Putamen (tissue), 1 donor: ENCODE measurements around the gene KDM4E.
"Not testable (repeated sequence)": the region's sequence is repeated elsewhere in the genome, so short reads cannot be mapped to it uniquely, and the experiment has no call there.

Experiments
- DNase-seq: peaks from one replicate; pipeline ENCODE4 v3.0.0-alpha.2; 2016; ENCODE audit warnings: low spot score

The KDM4E gene

DNA sequence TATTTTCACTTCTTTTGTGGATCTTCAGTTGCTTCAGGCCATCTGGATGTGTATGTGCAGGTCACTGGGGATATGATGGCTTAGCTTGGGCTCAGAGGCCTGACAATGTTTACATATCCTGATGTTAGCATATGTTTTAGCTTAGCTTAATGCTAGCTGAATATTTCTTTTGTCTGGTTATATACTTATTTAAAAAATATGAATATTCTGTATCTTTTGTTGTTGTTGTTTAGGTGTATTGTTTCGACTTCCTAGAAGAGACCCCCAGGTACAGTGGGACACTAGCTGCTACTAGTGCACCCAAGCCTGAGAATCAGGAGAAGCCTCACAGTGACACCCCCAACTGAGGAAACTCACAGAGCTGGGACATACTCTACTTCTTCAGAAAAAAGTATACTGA is at the start of gene KDM4E:
KDM4E (plus strand) TSS at position 301 of the 400 bp plus-strand sequence. CDS start 300 bp downstream, outside the sequence.
- no peak for DNase-seq

DNA sequence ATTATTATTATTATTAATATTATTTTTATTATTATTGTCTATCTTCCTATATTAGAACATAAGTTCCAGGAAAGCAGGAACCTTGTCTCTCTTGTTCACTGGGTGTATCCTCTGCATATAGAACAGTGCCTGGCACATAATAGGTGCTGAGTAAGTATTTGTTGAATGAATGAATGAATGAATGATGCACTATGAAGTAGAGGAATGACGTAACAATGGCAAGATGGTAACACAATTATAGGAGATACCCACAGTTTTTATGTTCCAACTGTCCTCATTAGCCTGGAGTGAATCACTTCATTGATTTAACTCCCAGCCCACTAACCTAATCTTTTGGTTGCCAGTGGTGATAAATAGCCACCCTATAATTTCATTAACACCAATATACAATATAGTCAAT is 49.5 kb upstream of the KDM4E start:
- no peak for DNase-seq

DNA sequence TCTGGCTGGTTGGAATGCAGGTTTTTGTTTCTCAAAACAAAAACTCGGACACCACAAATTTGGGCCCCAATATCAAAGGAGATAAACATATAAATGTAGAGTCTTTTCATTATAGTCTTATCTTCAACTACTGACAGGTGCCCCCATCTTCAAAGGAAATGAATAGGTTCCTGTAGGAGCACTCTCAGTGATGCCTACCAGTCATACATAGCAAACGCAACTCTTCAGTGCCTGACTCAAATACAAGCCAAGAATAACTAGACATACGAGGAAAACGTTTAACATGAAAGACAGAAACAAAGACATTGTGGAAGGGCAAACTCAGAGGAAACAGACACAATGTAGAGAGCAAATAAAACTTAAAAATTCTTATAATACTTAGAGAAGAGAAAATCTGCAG is 37.7 kb upstream of the KDM4E start:
- DNase-seq, result no peak

DNA sequence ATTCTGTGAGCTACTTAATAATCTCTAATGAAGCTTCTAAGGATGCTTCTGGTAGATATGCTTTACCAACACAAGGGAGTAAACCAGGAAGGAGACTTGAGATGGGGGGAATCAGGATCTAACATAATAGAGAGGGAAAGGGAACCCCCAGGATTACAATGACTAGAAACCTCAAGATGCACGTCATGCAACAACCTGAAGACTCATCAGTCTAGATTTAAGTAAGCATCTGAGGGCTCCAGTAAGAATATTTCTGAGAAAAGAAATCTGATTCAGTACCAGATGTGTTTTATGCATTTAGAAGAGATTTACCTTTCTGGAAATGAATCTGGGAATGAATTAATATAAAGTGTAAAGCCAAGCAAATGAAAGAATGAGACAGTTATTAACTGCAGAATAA is 36.3 kb upstream of the KDM4E start:
- no peak for DNase-seq

DNA sequence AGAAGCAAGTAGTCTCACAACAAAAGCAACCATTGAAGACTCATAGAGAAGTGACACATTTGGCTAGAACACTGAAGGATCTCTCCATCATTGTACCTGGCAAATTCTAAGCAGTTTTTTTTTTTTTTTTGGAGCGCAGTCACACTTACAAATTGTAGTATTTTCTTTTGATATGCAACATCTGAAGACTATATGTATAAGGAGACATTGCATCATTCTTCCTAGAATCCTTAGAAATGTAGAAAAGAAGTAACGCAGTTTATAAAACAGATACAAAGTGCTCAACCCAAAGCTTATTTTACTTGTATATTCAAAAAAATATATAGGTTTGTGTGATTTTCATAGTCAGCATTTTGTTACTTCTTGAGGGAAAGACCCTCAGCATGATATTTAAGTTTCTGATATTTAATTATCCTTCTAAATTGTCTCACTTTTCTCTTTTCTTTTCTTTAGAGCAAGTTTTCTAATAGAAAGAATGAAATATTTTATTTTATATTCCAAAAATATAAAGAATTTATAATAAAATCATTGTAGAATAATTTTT is 31.6 kb upstream of the KDM4E start:
- DNase-seq, result no peak

DNA sequence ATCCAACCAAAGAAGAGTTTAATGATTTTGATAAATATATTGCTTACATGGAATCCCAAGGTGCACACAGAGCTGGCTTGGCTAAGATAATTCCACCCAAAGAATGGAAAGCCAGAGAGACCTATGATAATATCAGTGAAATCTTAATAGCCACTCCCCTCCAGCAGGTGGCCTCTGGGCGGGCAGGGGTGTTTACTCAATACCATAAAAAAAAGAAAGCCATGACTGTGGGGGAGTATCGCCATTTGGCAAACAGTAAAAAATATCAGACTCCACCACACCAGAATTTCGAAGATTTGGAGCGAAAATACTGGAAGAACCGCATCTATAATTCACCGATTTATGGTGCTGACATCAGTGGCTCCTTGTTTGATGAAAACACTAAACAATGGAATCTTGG is 27.6 kb upstream of the KDM4E start:
- no peak for DNase-seq

DNA sequence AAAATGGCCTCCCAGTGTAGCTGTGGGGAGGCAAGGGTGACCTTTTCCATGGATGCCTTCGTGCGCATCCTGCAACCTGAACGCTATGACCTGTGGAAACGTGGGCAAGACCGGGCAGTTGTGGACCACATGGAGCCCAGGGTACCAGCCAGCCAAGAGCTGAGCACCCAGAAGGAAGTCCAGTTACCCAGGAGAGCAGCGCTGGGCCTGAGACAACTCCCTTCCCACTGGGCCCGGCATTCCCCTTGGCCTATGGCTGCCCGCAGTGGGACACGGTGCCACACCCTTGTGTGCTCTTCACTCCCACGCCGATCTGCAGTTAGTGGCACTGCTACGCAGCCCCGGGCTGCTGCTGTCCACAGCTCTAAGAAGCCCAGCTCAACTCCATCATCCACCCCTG is 26.8 kb upstream of the KDM4E start:
- DNase-seq, result no peak

DNA sequence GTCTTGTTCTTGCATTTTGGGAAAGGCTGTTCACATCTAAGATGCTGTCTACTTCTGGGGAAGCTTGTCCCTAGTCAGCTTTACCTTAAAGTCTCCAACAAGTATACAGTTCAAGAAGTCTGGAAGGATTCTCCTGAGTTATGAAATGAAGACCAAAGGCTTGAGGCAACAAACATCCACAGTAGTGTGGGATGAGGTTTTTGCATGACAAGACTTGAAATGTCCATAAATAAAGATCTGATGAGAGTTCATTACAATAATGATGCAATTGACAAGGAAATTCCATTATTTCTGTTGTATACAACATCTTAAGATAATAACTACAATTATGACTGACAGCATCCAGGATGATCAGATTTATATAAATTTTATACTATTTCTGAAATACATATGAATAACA is 21.3 kb upstream of the KDM4E start:
- no peak for DNase-seq

DNA sequence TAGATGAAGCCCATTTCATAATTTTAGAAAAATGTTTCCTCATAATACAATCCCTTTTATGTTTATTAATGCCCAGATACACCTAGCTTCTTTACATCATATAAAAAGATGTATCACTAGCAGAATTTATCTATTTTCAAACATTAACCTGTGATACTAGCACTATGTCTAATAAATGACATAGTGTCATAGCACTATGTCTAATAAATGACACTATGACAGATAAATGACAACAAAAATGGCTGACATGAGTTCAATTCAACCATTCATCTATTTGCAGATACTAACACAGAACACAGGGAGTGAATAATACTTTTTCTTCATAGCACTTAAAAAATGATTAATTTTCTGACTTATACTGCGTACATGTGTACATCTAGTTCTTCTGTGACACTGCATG is 19.4 kb upstream of the KDM4E start:
- DNase-seq, result no peak

DNA sequence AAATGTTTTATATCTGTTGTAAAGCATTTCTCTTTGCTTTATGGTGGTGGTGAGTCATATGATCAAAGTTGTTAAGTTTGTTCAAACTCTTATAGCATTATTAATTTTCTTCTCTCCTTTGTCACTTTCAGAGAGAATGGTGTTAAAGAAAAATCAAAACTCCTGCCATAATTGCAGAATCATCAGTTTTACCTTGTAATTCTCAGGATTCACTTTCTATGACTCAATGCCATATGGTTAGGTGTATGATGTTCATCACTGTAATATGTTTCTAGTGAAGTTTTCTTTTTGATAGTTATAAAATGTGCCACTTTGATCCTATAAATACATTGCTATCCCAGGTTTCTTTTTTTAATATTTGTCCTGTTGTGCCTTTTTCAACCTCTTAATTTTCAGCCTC is 13.7 kb upstream of the KDM4E start:
- no peak for DNase-seq

DNA sequence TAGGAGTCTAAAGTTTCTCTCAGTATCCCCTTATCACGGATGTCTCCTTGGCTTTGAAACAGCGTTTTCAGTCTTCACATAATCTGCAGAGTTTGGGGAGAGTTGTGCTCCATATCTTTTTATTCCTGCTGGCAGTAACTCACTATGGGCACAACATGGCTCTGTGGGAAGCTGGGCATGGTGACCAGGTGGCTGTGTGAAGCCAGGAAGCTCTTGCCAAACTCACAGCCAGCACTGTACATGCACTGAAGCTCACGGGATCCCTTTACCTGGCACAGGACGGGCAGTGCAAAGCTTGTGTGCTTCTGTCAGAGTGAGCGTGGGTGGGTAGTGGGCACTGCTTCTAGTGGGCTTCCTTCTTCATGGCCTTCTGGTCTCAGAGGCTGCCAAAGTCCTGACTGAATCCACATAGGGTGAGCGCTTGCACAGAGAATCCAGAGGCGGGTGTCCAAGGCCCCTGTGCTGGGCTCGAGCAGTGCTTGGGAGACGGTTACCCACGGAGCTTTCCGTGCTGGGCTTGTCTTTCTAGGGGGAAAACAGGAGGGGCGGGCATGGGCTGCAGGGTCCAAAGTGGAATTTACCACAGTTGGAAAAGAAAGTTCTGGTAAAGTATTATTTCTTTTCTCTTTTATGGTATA is 10.8 kb upstream of the KDM4E start:
- no peak for DNase-seq

DNA sequence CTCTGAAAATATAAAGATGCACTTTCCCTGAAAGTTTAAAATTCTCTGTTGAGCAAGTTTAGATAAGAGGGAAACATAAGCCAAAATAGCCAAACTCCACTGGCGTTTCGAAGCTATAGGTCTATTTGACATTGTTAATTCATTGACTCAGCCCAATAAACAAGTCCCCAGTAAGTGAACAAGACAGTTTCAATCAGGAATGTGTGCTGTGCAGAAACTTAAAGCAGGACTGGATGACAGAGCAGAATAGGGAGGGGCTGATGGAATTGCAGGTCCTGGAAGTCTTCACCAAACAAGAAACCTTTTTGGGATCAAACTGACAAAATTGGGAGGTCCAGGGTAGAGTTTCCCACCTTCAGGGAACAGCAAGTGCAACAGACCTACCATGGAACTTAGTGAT is 8.9 kb upstream of the KDM4E start:
- no peak for DNase-seq

DNA sequence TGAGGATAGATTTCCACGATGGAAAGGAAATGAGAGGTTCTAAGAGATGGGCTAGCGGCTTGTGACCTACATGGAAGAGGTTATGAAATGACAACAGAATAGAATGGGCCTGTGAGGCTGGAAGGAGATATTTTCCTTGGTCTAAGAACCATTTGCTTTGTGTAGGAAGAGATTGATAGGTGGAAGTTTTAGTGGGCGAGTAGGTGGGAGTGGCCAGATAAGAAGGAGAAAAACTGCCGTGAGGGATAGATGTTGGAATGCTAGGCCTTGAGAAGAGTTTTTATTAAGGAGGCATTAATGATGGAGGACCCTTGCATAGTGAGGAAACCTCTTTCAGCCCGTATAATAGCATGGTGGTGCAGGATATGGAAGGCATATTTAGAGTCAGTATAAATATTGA is 3.6 kb upstream of the KDM4E start:
- not testable (repeated sequence) for DNase-seq

DNA sequence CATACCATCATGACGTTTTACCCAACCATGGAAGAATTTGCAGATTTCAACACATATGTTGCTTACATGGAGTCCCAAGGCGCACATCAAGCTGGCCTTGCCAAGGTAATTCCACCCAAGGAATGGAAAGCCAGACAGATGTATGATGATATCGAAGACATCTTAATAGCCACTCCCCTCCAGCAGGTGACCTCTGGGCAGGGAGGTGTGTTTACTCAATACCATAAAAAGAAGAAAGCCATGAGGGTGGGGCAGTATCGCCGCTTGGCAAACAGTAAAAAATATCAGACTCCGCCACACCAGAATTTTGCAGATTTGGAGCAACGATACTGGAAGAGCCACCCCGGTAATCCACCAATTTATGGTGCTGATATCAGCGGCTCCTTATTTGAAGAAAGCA is 536 bp downstream of the KDM4E start:
- not testable (repeated sequence) for DNase-seq

DNA sequence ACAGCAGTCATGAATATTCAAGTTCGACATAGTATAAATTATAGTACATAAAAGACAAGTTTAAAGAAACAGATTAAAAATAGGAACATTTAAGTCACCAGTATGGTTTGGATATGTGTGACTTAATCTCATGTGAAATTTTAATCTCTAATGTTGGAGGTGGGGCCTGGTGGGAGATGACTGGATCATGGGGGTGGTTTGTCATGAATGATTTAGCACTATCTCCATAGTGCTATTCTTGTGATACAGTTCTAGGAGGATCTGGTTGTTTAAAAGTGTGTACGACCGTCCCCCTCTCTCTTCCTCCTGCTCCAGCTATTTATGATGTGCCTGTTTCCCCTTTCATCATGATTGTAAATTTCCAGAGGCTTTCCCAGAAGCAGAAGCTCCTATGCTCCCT is 3.3 kb downstream of the KDM4E start:
- DNase-seq, result no peak

DNA sequence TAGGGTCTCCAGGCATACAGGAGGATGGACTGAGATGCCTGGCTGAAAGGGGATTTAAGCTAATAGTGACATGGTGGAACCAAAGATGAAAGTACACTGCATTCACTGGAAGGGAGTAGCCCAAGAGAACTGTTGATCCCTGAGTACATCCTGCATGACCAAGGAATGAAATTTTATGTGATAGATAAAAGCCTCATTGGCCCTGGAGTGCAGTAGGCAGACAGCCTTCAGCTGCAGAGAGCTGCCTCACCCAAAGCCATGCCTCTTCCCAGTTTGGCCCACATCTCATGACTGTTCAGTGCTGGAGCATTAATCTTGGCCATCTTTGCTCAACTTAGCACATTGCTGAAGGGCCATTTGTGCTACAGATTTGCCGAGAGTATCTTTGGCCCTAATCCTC is 8.0 kb downstream of the KDM4E start:
- DNase-seq, result no peak

DNA sequence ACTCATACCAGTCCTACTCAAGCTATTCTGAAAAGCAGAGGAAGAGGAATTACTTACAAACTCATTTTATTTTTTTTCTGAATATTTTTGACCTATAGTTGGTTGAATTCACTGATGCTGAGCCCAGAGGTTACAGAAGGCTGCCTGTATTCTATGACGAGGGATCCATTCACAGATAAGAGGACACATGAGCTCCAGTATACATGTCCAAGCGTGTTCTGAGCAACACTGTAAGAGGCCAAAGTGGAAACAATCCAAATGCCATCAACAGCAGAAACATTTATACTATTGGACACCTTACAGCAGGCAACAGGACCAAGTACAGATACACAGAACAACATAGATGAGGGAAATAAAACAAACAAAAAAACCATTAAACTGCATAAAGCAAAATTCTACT is 10.3 kb downstream of the KDM4E start:
- no peak for DNase-seq

DNA sequence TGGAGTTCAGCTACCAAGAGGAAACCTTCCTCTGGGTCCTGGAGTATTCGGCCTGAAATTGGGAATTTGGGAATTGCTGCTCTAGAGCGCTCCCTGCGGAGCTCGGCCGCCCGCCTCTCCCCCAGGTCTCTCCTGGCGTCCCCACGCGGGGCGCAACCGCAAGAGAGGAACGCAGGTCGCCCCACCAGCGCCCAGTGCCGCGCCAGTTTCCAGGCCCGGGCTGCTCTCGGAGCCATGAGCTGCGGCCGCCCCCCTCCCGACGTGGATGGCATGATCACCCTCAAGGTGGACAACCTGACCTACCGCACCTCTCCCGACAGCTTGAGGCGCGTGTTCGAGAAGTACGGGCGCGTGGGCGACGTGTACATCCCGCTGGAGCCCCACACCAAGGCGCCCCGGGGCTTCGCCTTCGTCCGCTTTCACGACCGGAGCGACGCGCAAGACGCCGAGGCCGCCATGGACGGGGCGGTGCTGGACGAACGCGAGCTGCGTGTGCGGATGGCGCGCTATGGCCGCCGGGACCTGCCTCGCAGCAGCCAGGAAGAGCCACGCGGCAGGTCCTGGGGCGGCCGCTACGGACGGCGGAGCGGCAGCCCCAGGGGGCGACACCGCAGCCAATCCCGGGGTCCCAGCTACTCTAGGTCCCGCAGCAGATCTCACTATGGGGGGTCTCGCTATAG is 12.4 kb downstream of the KDM4E start:
- not testable (repeated sequence) for DNase-seq

DNA sequence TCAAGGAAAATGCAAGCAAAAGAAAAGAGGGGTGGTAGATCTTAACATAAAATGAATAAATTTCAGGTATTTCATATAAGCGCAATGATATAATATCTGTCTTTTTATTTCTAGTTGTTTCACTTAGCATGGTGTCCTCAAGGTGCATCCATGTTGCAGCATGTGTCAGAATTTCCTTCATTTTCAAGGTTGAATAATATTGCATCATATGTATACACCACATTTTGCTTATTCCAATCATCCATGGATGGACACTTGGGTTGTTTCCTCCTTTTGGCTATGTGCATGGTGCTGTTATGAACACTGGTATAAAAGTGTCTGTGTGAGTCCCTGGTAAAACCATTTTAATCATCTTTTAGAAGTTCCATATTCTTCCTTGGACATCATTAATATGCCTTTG is 17.2 kb downstream of the KDM4E start:
- no peak for DNase-seq

DNA sequence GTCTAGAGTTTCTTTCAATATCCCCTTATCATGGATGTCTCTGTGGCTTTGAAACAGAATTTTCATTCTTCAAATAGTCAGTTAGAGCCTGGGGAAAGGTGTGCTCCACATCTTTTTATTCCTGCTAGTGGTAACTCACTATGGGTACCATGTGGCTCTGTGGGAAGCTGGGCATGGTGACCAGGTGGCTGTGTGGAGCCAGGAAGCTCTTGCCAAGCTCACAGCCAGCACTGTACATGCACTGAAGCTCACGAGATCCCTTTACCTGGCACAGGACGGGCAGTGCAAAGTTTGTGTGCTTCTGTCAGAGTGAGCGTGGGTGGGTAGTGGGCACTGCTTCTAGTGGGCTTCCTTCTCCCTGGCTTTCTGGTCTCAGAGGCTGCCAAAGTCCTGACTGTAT is 17.8 kb downstream of the KDM4E start:
- no peak for DNase-seq

DNA sequence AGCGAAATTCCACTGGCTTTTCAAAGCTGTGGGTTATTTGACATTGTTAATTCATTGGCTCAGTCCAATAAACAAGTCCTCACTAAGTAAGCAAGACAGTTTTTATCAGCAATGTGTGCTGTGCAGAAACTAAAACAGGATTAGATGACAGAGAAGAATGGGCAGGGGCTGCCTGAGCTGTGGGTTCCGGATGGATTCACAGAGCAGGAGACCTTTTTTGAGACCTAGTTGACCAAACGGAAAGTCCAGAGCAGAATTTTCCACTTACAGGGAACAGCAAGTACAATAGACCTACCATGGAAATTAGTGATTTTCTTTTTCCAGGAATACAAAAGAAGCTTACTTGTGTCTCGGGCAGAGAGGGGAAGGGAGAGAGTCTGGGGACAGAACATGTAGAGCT is 19.0 kb downstream of the KDM4E start:
- no peak for DNase-seq

DNA sequence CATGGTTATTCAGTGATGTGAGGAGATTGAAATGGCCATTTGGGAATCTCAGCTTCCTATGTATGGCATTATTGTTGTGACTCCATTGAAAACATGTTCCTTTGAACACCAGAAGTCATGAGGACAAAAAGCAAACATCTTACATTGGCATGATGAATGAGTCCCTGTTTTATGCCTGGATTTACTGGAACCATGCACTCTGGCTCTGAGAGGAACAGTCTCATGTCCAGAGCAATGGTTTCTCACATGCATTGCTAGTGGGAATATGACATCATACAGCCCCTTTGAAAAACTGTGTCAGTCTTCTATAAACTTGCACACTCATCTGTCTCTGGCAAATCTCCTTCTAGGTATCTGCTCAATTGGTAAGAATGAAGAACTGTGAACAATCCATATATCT is 20.8 kb downstream of the KDM4E start:
- DNase-seq, result no peak

DNA sequence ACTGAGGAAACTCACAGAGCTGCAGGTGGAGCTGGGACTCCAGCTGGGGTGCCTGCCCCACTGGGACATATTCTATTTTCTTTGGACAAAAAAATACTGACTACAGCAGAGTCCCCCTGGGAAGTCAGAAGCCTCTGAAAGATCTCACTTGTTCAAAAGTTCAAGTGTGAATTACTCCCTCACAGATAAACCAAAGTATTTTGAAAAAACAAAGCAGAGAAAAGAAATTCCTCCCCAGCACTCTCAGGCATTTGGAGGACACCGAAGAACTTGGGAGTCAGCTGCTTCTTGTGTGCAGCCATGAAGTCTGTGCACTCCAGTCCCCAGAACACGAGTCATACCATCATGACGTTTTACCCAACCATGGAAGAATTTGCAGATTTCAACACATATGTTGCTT is 24.1 kb downstream of the KDM4E start, which contains the start of gene KDM4F:
KDM4F (plus strand) TSS at position 301 of the 400 bp plus-strand sequence.
- not testable (repeated sequence) for DNase-seq
